SKM-1 treated with dmso at 0.1 percent for 144 hours (cell line): ENCODE data around the gene FAF1.
A peak's percentile ranks its signal among the peaks of the same experiment; 100 is the strongest.
"Not testable (repeated sequence)": the region's sequence is repeated elsewhere in the genome, so short reads cannot be mapped to it uniquely, and the experiment has no call there.

Experiments used
- DNase-seq: peaks from one replicate; lab custom pipeline; 2025; ENCODE audit not compliant: unreplicated experiment; lab: John Stamatoyannopoulos, UW

Gene FAF1

GRCh38 chr1:50787266-50787665 lies 172.8 kb downstream of the FAF1 start:
- DNase-seq = no peak

- no peak for DNase-seq
Observed at GRCh38 chr1:50783286-50783685, 176.8 kb downstream of the FAF1 start.

DNA sequence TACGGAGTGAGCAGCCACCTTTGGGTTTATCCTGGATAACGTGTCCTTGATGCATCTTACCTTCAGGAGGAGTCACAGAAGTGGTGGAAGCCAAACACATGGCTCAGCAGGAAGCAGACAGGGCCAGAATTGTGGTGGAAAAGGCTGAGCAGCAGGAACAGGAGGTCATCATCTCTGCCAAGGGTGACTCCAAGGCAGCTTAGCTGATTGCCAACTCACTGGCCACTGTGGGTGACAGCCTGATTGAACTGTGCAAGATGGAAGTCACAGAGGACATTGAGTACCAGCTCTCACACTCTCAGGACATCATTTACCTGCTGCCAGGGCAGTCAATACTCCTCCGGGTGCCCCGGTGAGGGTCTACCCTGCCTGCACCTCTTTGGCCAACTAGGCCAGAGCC lies 179.3 kb downstream of the FAF1 start:
- DNase-seq = no peak

- DNase-seq = no peak
Observed at GRCh38 chr1:50779801-50780200, 180.3 kb downstream of the FAF1 start.

- DNase-seq = no peak
Observed at GRCh38 chr1:50775740-50776139, 184.3 kb downstream of the FAF1 start.

- DNase-seq = peak; percentile 14
Observed at GRCh38 chr1:50774759-50775351, 185.2 kb downstream of the FAF1 start.

DNA sequence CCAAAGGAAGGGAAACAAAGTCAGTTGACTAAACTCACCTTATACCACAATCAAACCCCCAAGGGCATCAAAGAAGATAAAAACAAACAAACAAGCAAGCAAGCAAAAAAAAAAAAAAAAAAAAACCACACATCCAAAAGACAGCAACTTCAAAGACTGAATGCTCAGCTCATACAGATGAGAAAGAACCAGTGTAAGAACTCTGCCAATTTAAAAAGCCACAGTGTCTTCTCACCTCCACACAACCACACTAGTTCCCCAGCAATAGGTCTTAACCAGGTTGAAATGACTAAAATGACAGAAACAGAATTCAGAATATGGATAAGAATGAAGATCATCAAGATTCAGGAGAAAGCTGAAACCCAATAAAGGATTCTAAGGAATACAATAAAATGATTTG lies 193.4 kb downstream of the FAF1 start:
- no peak for DNase-seq

- not testable (repeated sequence) for DNase-seq
Observed at GRCh38 chr1:50756543-50756942, 203.5 kb downstream of the FAF1 start.

- not testable (repeated sequence) for DNase-seq
Observed at GRCh38 chr1:50754764-50755163, 205.3 kb downstream of the FAF1 start.

DNA sequence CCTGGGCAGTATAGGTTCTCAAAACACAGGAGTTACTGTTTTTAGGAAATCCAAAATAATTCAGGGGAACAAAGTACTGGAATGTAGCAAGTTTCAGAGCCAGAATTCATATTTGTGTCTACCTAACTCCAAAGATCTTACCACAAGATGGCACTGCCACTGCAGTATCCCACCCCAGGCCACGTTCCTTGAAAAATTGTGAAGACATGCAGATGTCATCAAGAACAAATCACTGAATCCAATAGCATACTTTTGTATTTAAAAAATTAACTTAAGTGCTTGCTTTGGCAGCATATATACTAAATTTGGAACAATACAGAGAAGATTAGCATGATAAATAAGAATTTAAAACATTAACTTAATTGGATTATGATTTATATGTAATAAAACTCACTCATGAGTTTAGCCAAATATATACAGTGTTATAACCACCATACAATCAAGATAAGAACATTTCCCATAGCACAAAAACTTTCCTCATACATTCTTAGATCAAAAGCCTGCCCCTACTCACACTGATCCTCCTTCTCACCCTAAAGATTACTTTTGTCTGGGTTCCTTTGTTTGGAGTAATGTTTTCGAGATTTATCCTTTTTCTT lies 209.9 kb downstream of the FAF1 start:
- DNase-seq = no peak

DNA sequence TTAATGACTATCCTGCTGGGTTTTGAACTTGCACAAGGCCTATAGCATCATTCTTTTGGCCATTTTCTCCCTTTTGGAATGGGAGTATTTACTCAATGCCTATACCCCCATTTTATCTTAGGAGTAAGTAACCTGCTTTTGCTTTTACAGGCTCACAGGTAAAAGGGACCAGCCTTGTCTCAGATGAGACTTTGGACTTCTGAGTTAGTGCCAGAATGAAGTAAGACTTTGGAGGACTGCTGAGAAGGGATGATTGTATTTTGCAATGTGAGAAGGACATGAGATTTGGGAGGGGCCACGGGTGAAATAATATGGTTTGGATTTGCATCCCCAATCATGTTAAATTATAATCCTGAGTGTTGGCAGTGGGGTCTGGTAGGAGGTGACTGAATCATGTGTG lies 212.7 kb downstream of the FAF1 start:
- no peak for DNase-seq

DNA sequence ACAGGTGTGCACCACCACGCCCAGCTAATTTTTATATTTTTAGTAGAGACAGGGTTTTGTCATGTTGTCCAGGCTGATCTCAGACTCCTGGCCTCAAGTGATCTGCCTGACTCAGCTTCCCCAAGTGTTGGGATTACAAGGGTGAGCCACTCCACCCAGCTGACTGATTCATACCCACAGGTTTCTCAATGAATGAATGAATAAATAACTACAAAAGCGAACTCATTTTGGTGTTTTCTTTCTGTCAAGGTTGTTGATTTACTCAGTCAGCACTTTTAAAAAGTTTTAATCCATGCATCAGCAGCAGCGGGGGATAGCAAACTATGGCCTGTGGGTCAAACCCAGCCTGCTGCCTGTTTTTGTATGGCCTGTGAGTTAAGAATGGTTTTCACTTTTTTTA lies 217.5 kb downstream of the FAF1 start:
- DNase-seq = no peak

GRCh38 chr1:50739125-50739524 lies 220.9 kb downstream of the FAF1 start:
- no peak for DNase-seq

DNA sequence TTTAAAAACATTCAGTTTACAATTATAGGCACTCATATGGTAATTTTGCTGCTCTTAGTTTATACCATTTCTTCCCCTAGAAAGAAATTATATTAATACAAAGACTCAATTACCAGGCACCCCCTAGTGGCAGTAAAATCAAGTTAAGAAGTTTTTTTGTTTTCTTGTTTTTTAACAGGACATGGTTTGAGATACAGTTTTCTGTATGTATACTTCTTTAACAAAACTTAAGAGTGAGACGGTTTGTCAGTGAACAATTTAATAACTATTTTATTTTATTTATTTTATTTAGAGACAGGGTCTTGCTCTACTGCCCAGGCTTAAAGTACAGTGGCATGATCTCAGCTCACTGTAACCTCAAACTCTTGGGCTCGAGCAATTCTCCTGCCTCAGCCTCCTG lies 224.6 kb downstream of the FAF1 start:
- no peak for DNase-seq

GRCh38 chr1:50727578-50727977 lies 232.5 kb downstream of the FAF1 start:
- not testable (repeated sequence) for DNase-seq

DNA sequence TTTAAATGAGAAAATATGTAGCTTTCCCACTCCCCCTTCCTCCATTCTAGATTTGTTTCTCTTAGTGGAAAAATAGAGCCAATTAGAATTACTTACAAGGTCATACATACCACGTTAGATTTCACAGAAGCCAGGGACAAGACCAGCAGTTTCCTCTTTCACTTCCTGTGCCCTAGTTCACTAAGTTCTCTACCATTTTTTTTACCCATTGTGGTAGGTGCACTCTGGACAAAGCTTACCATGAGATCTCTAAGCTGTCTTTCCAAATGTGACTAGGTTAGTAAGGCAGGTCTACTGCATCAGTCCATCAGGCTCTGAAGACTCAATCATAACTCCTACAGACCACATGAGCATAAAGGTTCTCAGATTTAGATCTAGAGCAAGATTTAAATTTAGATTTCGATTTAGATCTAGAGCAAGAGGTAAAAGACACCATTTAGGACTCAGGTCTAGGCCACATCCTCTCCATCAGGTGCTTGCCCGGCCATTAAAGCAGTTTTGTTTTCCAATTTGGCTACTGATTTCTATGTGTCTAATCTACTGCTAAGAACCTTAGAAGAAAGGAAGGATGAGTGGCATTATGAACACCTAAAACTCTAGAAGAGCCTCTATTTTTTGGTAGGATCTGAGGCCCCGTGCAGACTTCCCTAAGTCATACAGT lies 235.3 kb downstream of the FAF1 start:
- DNase-seq = peak; percentile 55

DNA sequence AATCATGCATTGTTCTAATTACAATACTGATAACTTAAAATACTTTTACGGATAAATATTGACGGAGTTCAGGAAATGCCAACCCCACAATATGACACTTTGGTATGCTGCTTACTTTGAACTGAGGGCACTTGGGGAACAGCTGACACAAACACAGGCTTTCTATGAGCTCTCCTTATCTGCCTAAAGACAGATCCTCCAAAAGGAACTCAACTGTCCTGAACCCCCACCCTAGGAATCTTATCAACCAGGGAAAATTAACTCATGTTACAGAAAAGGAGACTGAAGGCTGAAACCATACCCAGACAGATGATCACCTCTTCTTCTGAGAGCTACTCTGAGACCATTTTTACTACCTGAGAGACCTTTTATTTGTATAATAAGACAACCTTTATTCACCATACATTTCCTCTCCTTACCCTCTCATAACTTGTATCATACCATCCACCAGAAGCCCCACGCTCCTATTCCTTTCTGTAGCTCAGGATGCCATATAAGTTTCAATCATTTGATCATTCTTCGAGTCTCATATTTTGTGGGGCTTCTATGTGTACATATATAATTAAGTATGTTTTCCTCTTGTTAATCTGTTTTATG lies 239.5 kb downstream of the FAF1 start:
- no peak for DNase-seq

DNA sequence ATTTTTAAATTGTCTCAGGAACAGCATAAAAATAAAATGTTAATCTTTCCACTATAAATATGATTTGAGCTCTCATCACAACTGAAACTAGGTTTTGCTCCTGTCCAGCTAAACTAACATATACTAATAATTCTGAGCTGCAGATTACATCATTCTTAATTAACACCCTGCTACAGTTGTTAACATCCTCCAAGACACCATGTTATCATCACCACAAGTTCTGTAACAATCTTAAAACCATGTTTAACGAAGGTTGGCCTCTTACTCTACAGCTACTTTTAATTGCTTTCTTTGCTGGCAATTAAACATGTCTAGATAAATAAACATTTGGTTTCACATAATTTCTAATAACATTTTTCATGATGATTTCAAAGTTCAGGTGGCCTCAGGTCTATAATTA lies 240.9 kb downstream of the FAF1 start:
- DNase-seq = no peak

DNA sequence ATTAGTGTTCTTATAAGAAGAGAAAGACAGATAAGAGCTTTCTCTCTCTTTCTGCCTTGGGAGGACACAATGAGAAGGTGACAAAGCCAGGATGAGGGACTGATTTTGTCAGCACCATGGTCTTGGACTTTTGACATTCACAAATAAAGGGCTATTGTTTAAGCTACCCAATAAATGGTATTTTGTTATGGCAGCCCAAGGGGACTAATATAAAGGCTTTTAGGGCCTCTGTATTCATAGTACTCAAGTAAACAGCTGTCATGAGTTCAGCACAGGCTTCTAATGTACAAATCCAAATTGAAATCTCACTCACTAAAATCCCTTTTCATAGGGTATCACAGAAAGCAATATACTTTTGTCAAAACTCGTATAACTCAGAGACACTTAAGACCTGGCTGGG lies 242.7 kb downstream of the FAF1 start:
- no peak for DNase-seq

GRCh38 chr1:50716455-50716854 lies 243.6 kb downstream of the FAF1 start:
- not testable (repeated sequence) for DNase-seq

DNA sequence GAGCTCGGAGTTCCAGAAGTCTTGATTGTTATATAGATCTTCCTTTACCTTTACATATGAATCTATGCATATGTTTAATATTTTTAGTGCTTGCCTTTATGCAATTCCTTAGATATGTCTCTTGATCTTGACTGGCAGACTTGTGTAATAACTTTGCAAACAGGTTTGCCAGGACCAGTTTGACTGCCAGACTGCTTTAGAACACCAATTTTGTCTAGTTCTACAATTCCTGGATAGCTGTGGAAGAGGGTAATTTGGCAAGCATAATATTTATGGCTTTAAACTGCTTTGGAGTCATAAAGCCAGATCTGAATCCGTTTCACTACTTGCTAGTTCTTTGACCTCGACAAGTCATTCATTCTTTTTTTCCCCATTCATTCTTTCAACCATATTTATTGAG lies 250.0 kb downstream of the FAF1 start:
- no peak for DNase-seq

- no peak for DNase-seq
Observed at GRCh38 chr1:50707824-50708223, 252.2 kb downstream of the FAF1 start.
